ENCODE measurements around the gene LY6G5B. TPM values are rescaled to one million over a fixed set of nuclear protein-coding genes. Genes with fewer than 3 reads are reported as not detected.

LY6G5B gene
- total and polyA plus RNA-seq, 2 donors (not counting 3 experiments of a cell fraction or from before 2014, with no cell fraction given): 15.4 to 25.0 TPM

GRCh38 chr6:31692886-31693285 is 23.1 kb downstream of the LY6G5B start:
- no TSS peak for BruUV-seq (replicated peaks)
- TF ChIP-seq CTCF (IDR thresholded peaks at IDR 0.05; ENCODE audit: extremely low read depth in 1 of 2, insufficient read depth in 1 of 2, low read depth in 1 of 2, low read length in 2 of 2) (no peak), MYC (IDR thresholded peaks at IDR 0.05; ENCODE audit: low read depth, low read length) (no peak), MAX (IDR thresholded peaks at IDR 0.05; ENCODE audit: insufficient read depth, insufficient read length) (no peak), FOS (IDR thresholded peaks at IDR 0.05; ENCODE audit: borderline replicate concordance, insufficient read depth, low read length) (no peak), GATA2 (IDR thresholded peaks at IDR 0.05; ENCODE audit: insufficient read depth, insufficient read length, low read depth, low read length) (no peak), EZH2 (IDR thresholded peaks at IDR 0.05; ENCODE audit: borderline replicate concordance, low read depth, low read length, severe bottlenecking) (no peak), POLR2A (IDR thresholded peaks at IDR 0.05; ENCODE audit: low read depth, low read length) (no peak), POLR2AphosphoS5 (IDR thresholded peaks at IDR 0.05; ENCODE audit: insufficient read depth, low read depth, low read length) (no peak), JUN (IDR thresholded peaks at IDR 0.05; ENCODE audit: borderline replicate concordance, insufficient read depth, insufficient read length, low read depth) (no peak)
- peaks cover 6 to 43% of the 10 kb centered on the region in 2 experiments for H3K36me3 ChIP-seq (ENCODE audit: control insufficient read depth in 2 of 2, extremely low read depth in 1 of 2, insufficient read depth in 2 of 2, low read length in 2 of 2)
- no peaks in the 10 kb centered on the region for H4K20me1 ChIP-seq (replicated peaks; ENCODE audit: control insufficient read depth, extremely low read depth, insufficient read depth, low read length)
- H3K79me2 ChIP-seq (ENCODE audit: control insufficient read depth, insufficient read depth, low read length): no peaks in the 10 kb centered on the region
- no peak overlapping the region for H3K9ac ChIP-seq (replicated peaks; ENCODE audit: extremely low read depth, insufficient read depth, low read length)
- intact Hi-C loops (cut with micrococcal nuclease): no loop called here
- H3K27ac ChIP-seq (ENCODE audit: insufficient read depth, low read depth, low read length): no peak overlapping the region
- no peak overlapping the region for H3K4me3 ChIP-seq (replicated peaks in 1 of 3; ENCODE audit: insufficient read depth in 1 of 3, low read depth in 1 of 3, low read length in 3 of 3)
- H2AFZ ChIP-seq (ENCODE audit: low read depth, low read length): no peak overlapping the region
- H3K4me1 ChIP-seq (ENCODE audit: control insufficient read depth, extremely low read depth, insufficient read depth, low read length): peaks cover 10% of the 10 kb centered on the region
- no peaks in the 10 kb centered on the region for H3K27me3 ChIP-seq (ENCODE audit: control insufficient read depth in 2 of 2, insufficient read depth in 2 of 2, low read length in 2 of 2)
- dilution Hi-C loops (cut with MboI; ENCODE audit: extremely low pct_ligation_motif_present, low sequenced_read_pairs): no loop called here
- H3K9me1 ChIP-seq (replicated peaks; ENCODE audit: control insufficient read depth, extremely low read depth, insufficient read depth, low read length): no peaks in the 10 kb centered on the region
- no peak for FAIRE-seq
- ChIA-PET CTCF (interaction anchor here (1.4 to 2.2 kb wide), 3 partner anchors 8 to 137 kb away, joined by 4 to 10 read pairs (median 4); no protein-coding TSS in a partner anchor), POLR2A (no interaction called here)
- no peak for DNase-seq (ENCODE audit: low read depth, low spot score)
- H3K9me3 ChIP-seq (replicated peaks; ENCODE audit: control insufficient read depth, insufficient read depth, low read length): no peaks in the 10 kb centered on the region
- no peak overlapping the region for H3K4me2 ChIP-seq (ENCODE audit: insufficient read depth, low read length)
